Omental fat pad (tissue), 4 donors: ENCODE measurements around the gene UBN1. TPM values are rescaled to one million over a fixed set of nuclear protein-coding genes. Genes with fewer than 3 reads are reported as not detected.

ENCODE experiments used
- ATAC-seq: fragments of 150-250 bp; one replicate; pipeline ENCODE4 v1.9.1; 2016; ENCODE audit warnings: mild to moderate bottlenecking, moderate library complexity; ENCODE audit not compliant: low FRiP score
- DNase-seq: peaks from one replicate; pipeline ENCODE4 v3.0.0-alpha.2; 2019; ENCODE audit warnings: low spot score
- total RNA-seq, 4 donors: library from RNA; depleted of rRNA; stranded (reverse); fragments of >200 nt; gene quantifications; one replicate each; pipeline ENCODE4 v1.1.0, GENCODE V29; 2016
- TF ChIP-seq, protein P1 (sequence below), 3 donors: fragments of 450-650 bp; IDR thresholded peaks; one replicate each; pipeline ENCODE4 v1.5.1; 2016 to 2017; ENCODE audit warnings: antibody characterized with exemption in 3 of 3, mild to moderate bottlenecking in 3 of 3, moderate library complexity in 2 of 3

The UBN1 gene
- total RNA-seq, 4 donors from 2014 or later, result 32.8 to 67.5 (median 41.1) TPM

DNA sequence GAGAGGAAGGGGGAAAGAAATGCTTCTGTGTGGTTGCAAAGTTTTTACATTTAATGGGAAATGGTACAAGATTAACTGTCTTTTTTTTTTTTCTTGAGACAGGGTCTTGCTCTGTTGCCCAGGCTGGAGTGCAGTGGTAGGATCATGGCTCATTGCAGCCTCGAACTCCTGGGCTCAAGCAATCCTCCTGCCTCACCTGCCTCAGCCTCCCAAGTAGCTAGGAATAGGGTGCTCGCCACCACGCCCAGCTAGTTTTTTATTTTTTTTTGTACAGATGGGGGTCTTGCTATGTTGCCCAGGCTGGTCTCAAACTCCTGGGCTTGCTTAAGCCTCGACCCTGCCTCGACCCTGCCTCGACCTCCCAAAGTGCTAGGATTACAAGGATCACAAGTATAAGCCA is 41.0 kb upstream of the UBN1 start:
- DNase-seq (no peak), ATAC-seq (no peak)
- TF ChIP-seq, protein P1, sequence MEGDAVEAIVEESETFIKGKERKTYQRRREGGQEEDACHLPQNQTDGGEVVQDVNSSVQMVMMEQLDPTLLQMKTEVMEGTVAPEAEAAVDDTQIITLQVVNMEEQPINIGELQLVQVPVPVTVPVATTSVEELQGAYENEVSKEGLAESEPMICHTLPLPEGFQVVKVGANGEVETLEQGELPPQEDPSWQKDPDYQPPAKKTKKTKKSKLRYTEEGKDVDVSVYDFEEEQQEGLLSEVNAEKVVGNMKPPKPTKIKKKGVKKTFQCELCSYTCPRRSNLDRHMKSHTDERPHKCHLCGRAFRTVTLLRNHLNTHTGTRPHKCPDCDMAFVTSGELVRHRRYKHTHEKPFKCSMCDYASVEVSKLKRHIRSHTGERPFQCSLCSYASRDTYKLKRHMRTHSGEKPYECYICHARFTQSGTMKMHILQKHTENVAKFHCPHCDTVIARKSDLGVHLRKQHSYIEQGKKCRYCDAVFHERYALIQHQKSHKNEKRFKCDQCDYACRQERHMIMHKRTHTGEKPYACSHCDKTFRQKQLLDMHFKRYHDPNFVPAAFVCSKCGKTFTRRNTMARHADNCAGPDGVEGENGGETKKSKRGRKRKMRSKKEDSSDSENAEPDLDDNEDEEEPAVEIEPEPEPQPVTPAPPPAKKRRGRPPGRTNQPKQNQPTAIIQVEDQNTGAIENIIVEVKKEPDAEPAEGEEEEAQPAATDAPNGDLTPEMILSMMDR (IDR thresholded peaks at IDR 0.05), result no peak

DNA sequence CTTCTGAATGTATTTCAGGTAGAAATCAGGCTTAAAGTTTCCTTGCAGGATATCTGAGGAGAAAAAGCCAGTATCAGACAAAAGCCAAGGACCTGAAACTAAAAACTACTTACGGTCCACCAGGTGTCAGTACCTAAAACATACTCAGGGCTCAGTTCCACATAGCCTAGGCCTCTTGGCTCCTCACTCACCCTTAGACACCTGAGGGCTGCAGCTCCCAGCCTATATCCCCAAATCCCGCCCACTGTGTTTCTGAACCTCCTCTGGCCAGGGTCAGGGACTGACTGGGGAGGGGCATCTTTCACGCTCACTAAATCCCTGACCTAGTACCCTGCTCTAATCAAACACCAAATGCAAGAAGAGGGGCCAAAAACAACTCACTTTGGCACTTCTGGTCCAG is 36.0 kb upstream of the UBN1 start:
- TF ChIP-seq, protein P1 (IDR thresholded peaks at IDR 0.05), result no peak
- DNase-seq (no peak), ATAC-seq (no peak)

DNA sequence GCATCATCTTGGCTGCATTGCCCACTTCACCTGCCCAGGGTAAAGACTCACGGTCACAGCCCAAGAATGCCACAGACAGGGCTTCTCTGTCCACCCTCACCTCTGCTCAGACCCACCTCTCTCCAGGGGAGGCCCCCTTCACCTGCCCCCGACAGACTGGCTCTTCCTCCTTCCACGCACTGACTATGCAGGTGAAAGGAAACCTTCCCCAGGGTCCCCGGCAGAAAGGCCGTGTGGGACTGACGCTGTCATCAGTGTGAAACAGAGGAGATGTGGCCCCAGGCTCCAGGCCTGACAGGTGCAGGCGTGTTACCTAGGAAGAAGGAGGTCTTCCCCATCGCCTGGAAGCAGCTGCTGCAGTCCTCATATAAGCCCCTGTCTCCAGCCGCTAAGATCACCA is 35.5 kb upstream of the UBN1 start:
- no peak for ATAC-seq
- TF ChIP-seq, protein P1 (IDR thresholded peaks at IDR 0.05), result no peak
- DNase-seq, result no peak

DNA sequence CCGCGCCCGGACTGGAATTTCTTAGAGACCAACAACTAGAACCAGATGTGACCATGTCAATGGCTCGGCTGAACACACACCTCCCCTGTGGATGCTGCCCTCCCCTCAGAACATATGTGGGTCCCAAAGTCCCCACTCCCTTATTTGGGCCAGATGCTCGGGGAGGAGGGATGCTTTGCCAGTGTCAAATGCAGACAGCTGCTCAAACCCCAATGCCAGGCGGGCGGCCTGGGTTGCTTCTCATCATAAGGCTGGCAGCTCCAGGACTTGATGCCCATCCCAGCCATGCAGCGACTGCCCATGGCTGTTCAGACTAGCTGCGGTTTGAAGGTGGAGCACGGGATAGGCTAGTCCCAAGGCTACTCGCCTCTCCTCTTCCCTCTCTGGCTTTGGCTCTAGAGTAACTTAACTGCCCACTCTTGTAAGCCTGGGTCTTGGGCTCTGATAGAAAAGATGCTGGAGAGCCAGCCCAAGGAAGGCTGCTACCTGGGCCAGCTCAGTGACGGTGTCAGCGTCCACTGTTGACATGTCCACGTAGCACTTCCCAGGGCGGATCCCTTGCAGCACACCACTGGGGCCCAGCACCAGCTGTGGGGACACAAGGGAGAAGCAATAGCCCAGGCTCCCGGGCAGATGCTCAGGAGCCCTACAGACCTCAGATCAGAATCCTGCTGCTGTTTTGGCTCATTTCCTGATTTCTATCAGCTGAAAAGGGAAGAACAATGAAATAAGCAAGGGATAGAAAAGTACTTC is 33.9 kb upstream of the UBN1 start:
- no peak for DNase-seq
- TF ChIP-seq, protein P1 (IDR thresholded peaks at IDR 0.05), result no peak
- ATAC-seq, result no peak

DNA sequence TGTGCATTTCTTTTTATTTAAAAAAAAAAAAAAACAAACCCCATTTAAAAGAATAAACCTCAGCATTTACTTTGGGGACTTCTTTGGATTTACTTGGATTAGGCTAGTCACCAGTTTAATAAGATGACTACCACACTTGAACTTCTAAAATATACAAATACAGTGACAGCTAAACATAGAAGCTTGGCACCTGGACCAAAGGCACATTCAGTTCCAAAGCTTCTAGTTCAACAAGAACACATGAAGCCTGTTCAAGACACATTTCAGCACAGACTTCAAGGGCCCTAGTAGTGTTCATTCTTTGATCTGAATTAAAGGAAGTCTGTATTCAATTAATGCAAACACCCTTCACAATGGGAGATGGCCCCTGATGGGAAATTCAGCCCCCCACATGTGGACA is 33.2 kb upstream of the UBN1 start:
- ATAC-seq, result no peak
- TF ChIP-seq, protein P1 (IDR thresholded peaks at IDR 0.05), result no peak
- DNase-seq, result no peak

DNA sequence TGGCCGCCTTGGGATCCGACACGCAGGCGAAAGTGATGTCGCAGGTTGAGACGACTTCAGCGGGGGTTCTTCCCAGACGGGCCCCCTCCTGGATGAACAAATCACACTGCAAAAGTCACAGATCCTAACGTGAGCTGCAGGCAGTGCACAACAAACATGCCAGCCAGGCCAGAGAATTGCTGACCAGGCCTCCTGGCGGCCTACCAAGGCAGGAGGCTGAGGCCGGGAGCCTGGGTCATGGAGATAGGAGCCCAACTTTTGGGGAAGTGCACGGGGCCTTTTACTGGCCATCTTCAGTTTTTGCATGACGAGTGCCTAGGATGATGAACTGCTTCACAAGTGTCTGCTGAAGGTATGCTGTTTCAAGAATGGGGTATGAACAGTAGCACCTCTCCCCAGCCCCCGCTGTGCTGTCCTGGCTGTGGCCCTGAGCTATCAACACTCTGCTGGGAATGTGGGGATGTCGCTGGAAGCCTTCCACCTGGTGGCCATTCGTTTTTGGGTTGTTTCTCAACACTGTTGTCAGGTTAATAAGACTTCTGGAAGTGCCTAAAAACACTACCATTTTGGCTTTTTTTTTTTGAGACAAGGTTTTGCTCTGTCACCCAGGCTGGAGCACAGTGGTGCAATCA is 32.6 kb upstream of the UBN1 start:
- no peak for DNase-seq
- no peak for ATAC-seq
- TF ChIP-seq, protein P1 (IDR thresholded peaks at IDR 0.05), result no peak

DNA sequence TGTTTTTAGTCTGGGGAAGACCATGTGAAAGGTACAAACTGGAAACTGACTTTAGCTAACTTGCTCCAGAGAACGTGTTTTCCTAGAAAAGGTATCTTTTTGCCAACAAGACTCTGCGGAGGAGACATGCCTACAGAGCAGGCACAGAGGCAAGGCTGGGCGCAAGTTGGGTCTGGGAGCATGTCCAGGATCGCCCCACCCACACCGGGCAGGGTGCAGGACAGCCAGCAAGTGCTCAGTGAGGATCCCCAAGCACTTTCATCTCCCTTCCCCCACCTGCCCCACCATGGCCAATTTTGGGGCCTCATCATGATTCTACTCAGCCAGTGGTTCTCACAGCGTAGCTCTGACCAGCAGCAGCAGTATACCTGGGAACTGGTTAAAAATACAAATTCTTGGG is 26.6 kb upstream of the UBN1 start:
- DNase-seq (no peak), ATAC-seq (no peak)
- TF ChIP-seq, protein P1 (IDR thresholded peaks at IDR 0.05), result no peak
